Measurements from ENCODE around the gene PDHB. TPM values are rescaled to one million over a fixed set of nuclear protein-coding genes. Genes with fewer than 3 reads are reported as not detected.

Gene PDHB
- total and polyA plus RNA-seq, 10 of the 15 experiments (the other 5 are each of a cell fraction or from before 2014, with no cell fraction given) = 62.9 to 224 (median 93.2) TPM

DNA sequence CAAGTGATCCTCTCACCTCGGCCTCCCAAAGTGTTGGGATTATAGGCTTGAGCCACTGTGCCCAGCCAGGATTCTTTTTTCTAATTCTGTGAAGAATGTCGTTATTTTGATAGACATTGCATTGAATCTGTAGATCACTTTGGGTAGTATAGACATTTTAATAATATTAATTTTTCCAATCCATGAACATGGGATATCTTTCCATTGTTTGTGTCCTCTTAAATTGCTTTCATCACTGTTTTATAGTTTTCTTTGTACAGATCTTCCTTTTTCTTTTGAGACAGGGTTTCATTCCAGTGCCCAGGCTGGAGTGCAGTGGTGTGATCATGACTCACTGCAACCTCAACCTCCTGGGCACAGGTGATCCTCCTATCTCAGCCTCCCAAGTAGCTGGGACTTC, 46.7 kb upstream of the PDHB start:
- no peaks in the 10 kb centered on the region for H3K4me1 ChIP-seq (ENCODE audit: control insufficient read depth, insufficient read depth, low read length)
- FAIRE-seq (no peak), DNase-seq (ENCODE audit: low read depth, low spot score) (no peak), ATAC-seq (no peak)
- 15% methylated on average over 2 of the region's 2 CpGs for WGBS (ENCODE audit: insufficient coverage, insufficient replicate concordance, low lambda C conversion rate, missing lambda C conversion rate)
- BruUV-seq (replicated peaks) = no TSS peak
- intact Hi-C loops (cut with micrococcal nuclease; ENCODE audit: unreplicated experiment) (no loop called here), in situ Hi-C loops (cut with MboI) (no loop called here)
- H4K20me1 ChIP-seq (ENCODE audit: control insufficient read depth, insufficient read depth) = no peaks in the 10 kb centered on the region
- ChIA-PET CTCF (no interaction called here), SMC1A (ENCODE audit: uncharacterized antibody, unreplicated experiment) (no interaction called here), RAD21 (ENCODE audit: unreplicated experiment) (no interaction called here), POLR2A (interaction anchor here (0.8 kb wide), 1 partner anchor 24 kb away, joined by 3 read pairs; no protein-coding TSS in a partner anchor)
- no peak for TF ChIP-seq SPI1 (IDR thresholded peaks at IDR 0.05; ENCODE audit: borderline replicate concordance, insufficient read depth, low read depth, low read length)
- TF ChIP-seq FOS (IDR thresholded peaks at IDR 0.05; ENCODE audit: borderline replicate concordance, extremely low read depth, insufficient read length) = no peak
- TF ChIP-seq GABPA (IDR thresholded peaks at IDR 0.05; ENCODE audit: low read depth) = no peak
- no peak for TF ChIP-seq DPF2 (IDR thresholded peaks at IDR 0.05)
- no peak for TF ChIP-seq PAX5 (IDR thresholded peaks at IDR 0.05; ENCODE audit: borderline replicate concordance, low read depth, low read length)
- TF ChIP-seq BMI1 (IDR thresholded peaks at IDR 0.05; ENCODE audit: borderline replicate concordance) = no peak
- no peak for TF ChIP-seq LARP7 (IDR thresholded peaks at IDR 0.05)
- TF ChIP-seq, protein P1, sequence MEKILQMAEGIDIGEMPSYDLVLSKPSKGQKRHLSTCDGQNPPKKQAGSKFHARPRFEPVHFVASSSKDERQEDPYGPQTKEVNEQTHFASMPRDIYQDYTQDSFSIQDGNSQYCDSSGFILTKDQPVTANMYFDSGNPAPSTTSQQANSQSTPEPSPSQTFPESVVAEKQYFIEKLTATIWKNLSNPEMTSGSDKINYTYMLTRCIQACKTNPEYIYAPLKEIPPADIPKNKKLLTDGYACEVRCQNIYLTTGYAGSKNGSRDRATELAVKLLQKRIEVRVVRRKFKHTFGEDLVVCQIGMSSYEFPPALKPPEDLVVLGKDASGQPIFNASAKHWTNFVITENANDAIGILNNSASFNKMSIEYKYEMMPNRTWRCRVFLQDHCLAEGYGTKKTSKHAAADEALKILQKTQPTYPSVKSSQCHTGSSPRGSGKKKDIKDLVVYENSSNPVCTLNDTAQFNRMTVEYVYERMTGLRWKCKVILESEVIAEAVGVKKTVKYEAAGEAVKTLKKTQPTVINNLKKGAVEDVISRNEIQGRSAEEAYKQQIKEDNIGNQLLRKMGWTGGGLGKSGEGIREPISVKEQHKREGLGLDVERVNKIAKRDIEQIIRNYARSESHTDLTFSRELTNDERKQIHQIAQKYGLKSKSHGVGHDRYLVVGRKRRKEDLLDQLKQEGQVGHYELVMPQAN (conservative IDR thresholded peaks at IDR 0.05) = no peak
- TF ChIP-seq, protein P2, sequence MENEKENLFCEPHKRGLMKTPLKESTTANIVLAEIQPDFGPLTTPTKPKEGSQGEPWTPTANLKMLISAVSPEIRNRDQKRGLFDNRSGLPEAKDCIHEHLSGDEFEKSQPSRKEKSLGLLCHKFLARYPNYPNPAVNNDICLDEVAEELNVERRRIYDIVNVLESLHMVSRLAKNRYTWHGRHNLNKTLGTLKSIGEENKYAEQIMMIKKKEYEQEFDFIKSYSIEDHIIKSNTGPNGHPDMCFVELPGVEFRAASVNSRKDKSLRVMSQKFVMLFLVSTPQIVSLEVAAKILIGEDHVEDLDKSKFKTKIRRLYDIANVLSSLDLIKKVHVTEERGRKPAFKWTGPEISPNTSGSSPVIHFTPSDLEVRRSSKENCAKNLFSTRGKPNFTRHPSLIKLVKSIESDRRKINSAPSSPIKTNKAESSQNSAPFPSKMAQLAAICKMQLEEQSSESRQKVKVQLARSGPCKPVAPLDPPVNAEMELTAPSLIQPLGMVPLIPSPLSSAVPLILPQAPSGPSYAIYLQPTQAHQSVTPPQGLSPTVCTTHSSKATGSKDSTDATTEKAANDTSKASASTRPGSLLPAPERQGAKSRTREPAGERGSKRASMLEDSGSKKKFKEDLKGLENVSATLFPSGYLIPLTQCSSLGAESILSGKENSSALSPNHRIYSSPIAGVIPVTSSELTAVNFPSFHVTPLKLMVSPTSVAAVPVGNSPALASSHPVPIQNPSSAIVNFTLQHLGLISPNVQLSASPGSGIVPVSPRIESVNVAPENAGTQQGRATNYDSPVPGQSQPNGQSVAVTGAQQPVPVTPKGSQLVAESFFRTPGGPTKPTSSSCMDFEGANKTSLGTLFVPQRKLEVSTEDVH (IDR thresholded peaks at IDR 0.05; ENCODE audit: low read depth, partially characterized antibody) = no peak
- no peak for TF ChIP-seq RELA (IDR thresholded peaks at IDR 0.05; ENCODE audit: borderline replicate concordance, partially characterized antibody)
- TF ChIP-seq RCOR1 (conservative IDR thresholded peaks at IDR 0.05; ENCODE audit: low read depth, low read length) = no peak
- no peak overlapping the region for H3K4me2 ChIP-seq (ENCODE audit: control insufficient read depth, insufficient read depth)
- no peaks in the 10 kb centered on the region for H3K79me2 ChIP-seq (ENCODE audit: control insufficient read depth, insufficient read depth, low read length)
- no peaks in the 10 kb centered on the region for H3K36me3 ChIP-seq (ENCODE audit: control insufficient read depth in 2 of 2, insufficient read depth in 2 of 2, low read length in 1 of 2)
- H3K4me3 ChIP-seq = no peak overlapping the region
- no peaks in the 10 kb centered on the region; a peak in 1 of 4 replicates for H3K27me3 ChIP-seq (replicated peaks in 1 of 2; ENCODE audit: control insufficient read depth in 2 of 2, insufficient read depth in 2 of 2, low read length in 1 of 2)
- no peak overlapping the region for H3K9ac ChIP-seq (ENCODE audit: control insufficient read depth, insufficient read depth, low read length)
- H2AFZ ChIP-seq (ENCODE audit: control insufficient read depth, low read depth, low read length) = no peak overlapping the region
- no peaks in the 10 kb centered on the region; the same call in 2 of the 3 replicates for H3K9me3 ChIP-seq (replicated peaks; ENCODE audit: control insufficient read depth, insufficient read depth, low read length)
- no peak overlapping the region for H3K27ac ChIP-seq (ENCODE audit: control insufficient read depth, insufficient read depth)

Data from GM12878 (cell line).